HG02571 (cell line): ENCODE measurements around the gene SEC61A2.
"Not testable (repeated sequence)": the region's sequence is repeated elsewhere in the genome, so short reads cannot be mapped to it uniquely, and the experiment has no call there.

Experiments used
- ATAC-seq: cut with Tn5 transposase; IDR thresholded peaks from one replicate; pipeline ENCODE4 v1.9.1; 2021; ENCODE audit warnings: mild to moderate bottlenecking, moderate library complexity; ENCODE audit not compliant: unreplicated experiment

Gene SEC61A2

GRCh38 chr10:12129222-12130111 is at the start of gene SEC61A2:
TSS of gene SEC61A2 (plus strand) at chr10:12129677. CDS start at chr10:12129788, 111 bp downstream.
- ATAC-seq, result peak; percentile 84

- no peak for ATAC-seq
These were observed 48.0 kb upstream of the SEC61A2 start for GRCh38 chr10:12081470-12081869.

GRCh38 chr10:12081879-12082557 is 47.5 kb upstream of the SEC61A2 start:
- no peak for ATAC-seq

GRCh38 chr10:12088919-12089318 is 40.6 kb upstream of the SEC61A2 start:
- ATAC-seq, result no peak

- ATAC-seq, result no peak
These were observed 38.1 kb upstream of the SEC61A2 start for GRCh38 chr10:12091421-12091820.

- ATAC-seq, result not testable (repeated sequence)
These were observed 32.1 kb upstream of the SEC61A2 start for GRCh38 chr10:12097361-12097760.

- no peak for ATAC-seq
These were observed 31.7 kb upstream of the SEC61A2 start for GRCh38 chr10:12097791-12098190.

- no peak for ATAC-seq
These were observed 30.5 kb upstream of the SEC61A2 start for GRCh38 chr10:12098966-12099365.

GRCh38 chr10:12103802-12104201 is 25.7 kb upstream of the SEC61A2 start:
- no peak for ATAC-seq

- ATAC-seq, result no peak
These were observed 21.7 kb upstream of the SEC61A2 start for GRCh38 chr10:12107781-12108180.

- no peak for ATAC-seq
These were observed 20.2 kb upstream of the SEC61A2 start for GRCh38 chr10:12109286-12109685.

- no peak for ATAC-seq
These were observed 17.9 kb upstream of the SEC61A2 start for GRCh38 chr10:12111528-12111927.

- ATAC-seq, result no peak
These were observed 15.8 kb upstream of the SEC61A2 start for GRCh38 chr10:12113627-12114026.

GRCh38 chr10:12121673-12122072 is 7.8 kb upstream of the SEC61A2 start:
- no peak for ATAC-seq

GRCh38 chr10:12130237-12130872 is 878 bp downstream of the SEC61A2 start:
- peak; percentile 27 for ATAC-seq

GRCh38 chr10:12135631-12136030 is 6.2 kb downstream of the SEC61A2 start:
- no peak for ATAC-seq

GRCh38 chr10:12140038-12140437 is 10.6 kb downstream of the SEC61A2 start:
- ATAC-seq, result no peak

- no peak for ATAC-seq
These were observed 15.1 kb downstream of the SEC61A2 start for GRCh38 chr10:12144538-12144937.

GRCh38 chr10:12150163-12150562 is 20.7 kb downstream of the SEC61A2 start:
- ATAC-seq, result no peak

- ATAC-seq, result no peak
These were observed 25.0 kb downstream of the SEC61A2 start for GRCh38 chr10:12154516-12154915.

GRCh38 chr10:12156367-12157123 is 27.1 kb downstream of the SEC61A2 start:
- no peak for ATAC-seq
